Fibroblast of peridontal ligament (primary cell): ENCODE measurements around the gene TRPV3.
"Not testable (repeated sequence)": the region's sequence is repeated elsewhere in the genome, so short reads cannot be mapped to it uniquely, and the experiment has no call there.

ENCODE experiments used
- DNase-seq: peaks from one replicate; pipeline ENCODE4 v3.0.0-alpha.2; 2010; ENCODE audit errors: extremely low read depth

TRPV3 gene

GRCh38 chr17:3474212-3474611, 83.4 kb downstream of the TRPV3 start:
- DNase-seq = no peak

GRCh38 chr17:3472137-3472536, 85.5 kb downstream of the TRPV3 start:
- no peak for DNase-seq

GRCh38 chr17:3471599-3471998, 86.0 kb downstream of the TRPV3 start, which contains the start of gene SPATA22:
SPATA22 (minus strand) TSS chr17:3471819; CDS start chr17:3469325, 2,494 bp downstream.
- no peak for DNase-seq

- DNase-seq = no peak
These were observed 88.1 kb downstream of the TRPV3 start for GRCh38 chr17:3469529-3469928.

GRCh38 chr17:3466355-3466754, 91.3 kb downstream of the TRPV3 start:
- not testable (repeated sequence) for DNase-seq
